Placental epithelial cell (primary cell): ENCODE results near the gene ETS2. TPM values are rescaled to one million over a fixed set of nuclear protein-coding genes. Genes with fewer than 3 reads are reported as not detected.

Experiments used
- total RNA-seq: library from RNA; depleted of rRNA; stranded (reverse); fragments of >200 nt; gene quantifications from 2 replicates; pipeline ENCODE4 v1.2.3, GENCODE V29; 2012

The ETS2 gene
- total RNA-seq = 36.1 and 93.9 TPM in 2 replicates

GRCh38 chr21:38805328-38806152 lies at the start of gene ETS2:
Gene ETS2 (plus strand): TSS chr21:38805929. CDS start chr21:38810035, 4,106 bp downstream.

